HG03025 (cell line): ENCODE results near the gene COL4A4.
"Not testable (repeated sequence)": the region's sequence is repeated elsewhere in the genome, so short reads cannot be mapped to it uniquely, and the experiment has no call there.

Experiments used
- ATAC-seq: cut with Tn5 transposase; IDR thresholded peaks from one replicate; pipeline ENCODE4 v1.9.1; 2021; ENCODE audit warnings: mild to moderate bottlenecking, moderate library complexity; ENCODE audit not compliant: unreplicated experiment, low FRiP score

COL4A4 gene

DNA sequence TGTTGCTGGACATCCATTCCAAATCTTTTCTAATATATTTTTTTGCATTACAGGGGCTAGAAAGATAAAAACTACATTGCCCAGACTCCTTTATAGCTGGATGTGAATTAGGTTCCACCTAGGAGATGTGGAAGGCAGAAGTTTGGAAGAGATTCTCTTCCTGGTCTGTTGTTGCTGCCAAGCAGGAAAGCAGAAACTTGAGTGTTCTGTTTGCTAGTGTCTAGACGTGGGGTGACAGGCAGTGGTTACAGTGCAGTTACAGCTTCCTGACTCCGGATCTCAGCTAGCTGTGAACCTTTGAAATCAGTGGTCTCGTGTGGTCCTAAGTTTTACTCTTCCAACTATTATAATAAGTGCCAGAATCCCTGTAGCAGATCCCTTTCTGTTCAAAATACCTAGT is 46.2 kb downstream of the COL4A4 start:
- ATAC-seq, result no peak

- ATAC-seq, result no peak
Observed at GRCh38 chr2:227117027-227117426, 47.0 kb downstream of the COL4A4 start.

DNA sequence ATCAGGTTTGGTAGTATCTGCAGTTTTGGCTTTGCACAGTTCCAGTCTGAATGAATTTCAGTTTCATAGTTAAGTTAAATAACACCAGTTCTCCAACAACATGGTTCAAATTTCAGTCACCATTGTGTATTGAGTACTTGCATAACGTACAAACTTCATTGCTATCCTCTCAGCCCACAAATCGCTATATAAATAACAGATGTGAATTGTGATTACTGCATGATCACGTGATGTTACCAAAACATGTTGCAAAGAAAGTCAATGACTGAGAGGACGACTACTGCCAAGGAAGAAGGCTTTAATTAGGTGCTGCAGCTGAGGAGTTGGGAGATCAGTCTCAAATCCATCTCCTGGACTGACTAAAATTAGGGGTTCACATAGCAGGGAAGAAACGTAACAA is 48.2 kb downstream of the COL4A4 start:
- ATAC-seq, result no peak

GRCh38 chr2:227106845-227107759 is 56.9 kb downstream of the COL4A4 start:
- ATAC-seq, result no peak

GRCh38 chr2:227103583-227103982 is 60.4 kb downstream of the COL4A4 start:
- ATAC-seq, result no peak

DNA sequence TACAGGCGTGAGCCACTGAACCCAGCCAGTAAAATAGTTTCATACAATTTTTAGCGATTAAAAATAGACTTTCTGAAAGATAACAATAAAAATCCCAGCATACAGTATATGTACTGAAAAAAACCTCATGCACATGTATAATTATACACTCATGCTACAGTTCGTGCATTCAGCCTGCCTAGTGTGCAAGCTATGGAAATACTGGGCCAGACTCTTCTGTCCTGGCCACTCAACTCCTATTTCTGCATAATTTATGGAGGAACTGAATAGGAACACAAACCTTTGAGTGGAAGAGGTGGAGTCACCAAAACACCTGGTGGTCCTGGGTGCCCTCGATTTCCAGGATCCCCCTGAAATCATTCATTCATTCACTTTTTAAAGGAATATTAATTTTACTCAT is 64.7 kb downstream of the COL4A4 start:
- ATAC-seq, result no peak

GRCh38 chr2:227098162-227098515 is 65.9 kb downstream of the COL4A4 start:
- no peak for ATAC-seq

- ATAC-seq, result no peak
Observed at GRCh38 chr2:227097495-227098161, 66.4 kb downstream of the COL4A4 start.

DNA sequence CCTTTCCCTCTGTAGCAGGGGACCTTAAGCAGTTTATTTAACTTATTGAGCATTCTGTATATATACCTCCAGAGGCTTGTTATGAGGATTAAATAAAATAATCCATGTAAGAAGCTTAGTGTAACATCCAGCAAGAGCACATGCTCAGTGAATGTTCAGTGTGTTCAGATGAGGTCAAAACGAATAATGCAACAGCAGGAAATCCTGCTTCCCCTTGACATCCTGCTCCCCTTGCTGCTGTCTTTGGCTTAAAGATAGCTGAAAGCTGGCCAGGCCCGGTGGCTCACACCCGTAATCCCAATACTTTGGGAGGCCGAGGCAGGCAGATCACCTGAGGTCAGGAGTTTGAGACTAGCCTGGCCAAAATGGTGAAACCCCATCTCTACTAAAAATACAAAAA is 68.7 kb downstream of the COL4A4 start:
- ATAC-seq, result no peak

DNA sequence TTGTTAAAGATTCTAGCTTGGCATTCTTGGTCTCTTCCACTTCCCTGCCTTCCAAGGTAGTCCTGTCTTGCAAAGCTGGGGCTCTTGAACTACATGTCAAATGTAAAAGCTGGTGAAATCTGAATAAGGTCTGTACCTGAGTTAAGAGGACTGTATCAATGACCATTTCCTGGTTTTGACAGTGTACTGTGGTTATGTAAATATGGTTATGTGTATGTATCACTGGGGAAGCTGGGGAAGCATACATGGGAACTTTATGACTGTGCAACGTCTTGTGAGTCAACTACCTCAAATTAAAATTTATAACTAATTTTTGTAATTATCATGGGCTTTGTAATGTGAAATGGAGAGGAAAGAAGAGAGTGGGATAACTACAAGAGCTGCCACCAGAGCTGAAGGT is 81.7 kb downstream of the COL4A4 start:
- ATAC-seq, result peak; percentile 81

- ATAC-seq, result no peak
Observed at GRCh38 chr2:227079726-227080125, 84.3 kb downstream of the COL4A4 start.

- ATAC-seq, result not testable (repeated sequence)
Observed at GRCh38 chr2:227065065-227065464, 98.9 kb downstream of the COL4A4 start.

- ATAC-seq, result no peak
Observed at GRCh38 chr2:227058888-227059399, 105.1 kb downstream of the COL4A4 start.

- ATAC-seq, result no peak
Observed at GRCh38 chr2:227057743-227058447, 106.1 kb downstream of the COL4A4 start.

- ATAC-seq, result no peak
Observed at GRCh38 chr2:227057060-227057459, 106.9 kb downstream of the COL4A4 start.

DNA sequence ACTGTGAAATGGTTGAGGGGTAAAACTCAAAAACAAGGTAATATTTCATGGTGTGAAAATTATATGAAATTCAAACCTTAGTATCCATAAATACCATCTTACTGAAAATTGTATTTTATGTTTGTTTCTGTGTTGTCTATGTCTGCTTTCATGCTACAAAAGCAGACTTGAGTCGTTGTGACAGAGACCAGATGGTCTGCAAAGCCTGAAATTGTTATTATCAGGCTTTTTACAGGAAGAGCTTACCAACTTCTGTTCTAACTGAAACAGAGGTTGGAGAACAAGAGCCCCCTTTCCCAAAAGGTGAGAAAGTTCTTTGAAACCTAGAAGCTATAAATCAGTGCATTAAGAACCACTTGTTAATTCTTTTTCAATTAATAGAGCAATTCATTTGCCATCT is 110.0 kb downstream of the COL4A4 start:
- ATAC-seq, result no peak

- no peak for ATAC-seq
Observed at GRCh38 chr2:227052879-227053278, 111.1 kb downstream of the COL4A4 start.

DNA sequence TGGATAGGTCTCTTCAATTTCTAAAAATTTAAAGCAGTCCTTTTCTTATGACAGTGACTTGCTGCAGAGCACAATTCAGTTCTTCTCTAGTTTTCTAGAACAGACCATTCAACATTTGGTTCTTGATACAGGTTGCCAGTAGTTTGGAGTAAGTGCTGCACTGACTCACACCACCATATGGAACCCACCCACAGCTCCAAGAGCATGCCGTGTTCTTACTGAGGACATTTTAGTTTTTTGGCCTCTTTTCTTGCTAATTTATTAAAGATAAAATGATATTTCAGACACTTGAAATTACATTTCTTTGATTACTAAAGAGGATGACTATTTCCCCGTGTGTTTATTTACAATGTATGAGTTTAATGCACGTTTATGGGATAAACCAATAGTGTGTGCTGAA is 120.0 kb downstream of the COL4A4 start:
- ATAC-seq, result no peak

DNA sequence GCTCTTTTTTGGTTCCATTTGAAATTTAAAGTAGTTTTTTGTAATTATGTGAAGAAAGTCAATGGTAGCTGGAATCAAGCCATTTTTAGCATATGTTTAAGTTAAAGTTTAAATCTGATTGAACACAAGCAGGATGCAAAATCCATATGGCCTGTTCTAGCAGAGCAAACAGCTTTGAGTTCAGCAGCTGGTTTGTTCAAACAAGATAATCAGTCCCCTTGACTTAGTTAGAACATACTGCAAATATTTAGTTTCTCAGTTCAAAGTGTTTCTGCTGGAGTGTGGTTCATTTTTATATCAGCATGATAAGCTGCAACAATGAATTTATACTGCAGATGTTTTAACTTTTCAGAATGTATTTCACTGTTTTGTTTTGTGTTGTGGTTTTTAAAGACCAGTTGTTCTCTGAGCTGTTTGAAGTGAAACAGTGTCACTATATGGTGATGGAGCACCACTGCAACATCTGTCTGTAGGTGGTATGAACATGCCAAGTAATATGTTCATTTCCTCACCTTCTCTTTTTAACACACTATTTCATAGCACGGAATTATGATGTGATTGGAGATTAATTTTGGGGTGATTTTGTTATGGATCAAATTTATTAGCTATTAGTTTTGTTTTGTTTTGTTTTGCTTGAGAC is 125.3 kb downstream of the COL4A4 start:
- no peak for ATAC-seq

DNA sequence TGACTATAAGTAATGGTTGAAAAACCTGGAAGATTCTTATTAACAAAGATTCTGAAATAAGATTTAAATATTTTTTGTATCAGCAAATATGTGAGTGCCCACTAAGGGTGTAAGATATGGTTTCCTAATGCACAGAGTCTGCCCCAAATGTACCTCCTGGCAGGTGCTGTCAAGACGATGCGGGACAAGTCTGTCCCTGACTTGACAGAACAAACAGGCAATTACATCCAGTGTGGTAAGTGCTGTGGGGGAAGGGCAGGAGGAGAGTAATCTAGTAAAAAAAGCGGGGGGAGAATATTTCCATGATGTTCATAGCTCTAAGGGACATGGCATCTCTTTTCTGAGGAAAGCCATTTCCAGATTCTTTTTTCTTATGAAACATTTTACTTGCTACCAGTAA is 127.5 kb downstream of the COL4A4 start:
- no peak for ATAC-seq
